Loucy (cell line): ENCODE data around the gene PKHD1.

Experiments
- H2AFZ ChIP-seq: fragments of 200-600 bp; sonication (generic); 2 replicates; pipeline ENCODE4 v1.6.0; 2016; ENCODE audit warnings: antibody characterized with exemption, mild to moderate bottlenecking, low read length, moderate library complexity
- H3F3A ChIP-seq: fragments of 200-600 bp; 2 replicates; pipeline ENCODE4 v1.6.0; 2016; ENCODE audit warnings: antibody characterized with exemption, low read depth, mild to moderate bottlenecking
- H3K27me3 ChIP-seq: fragments of 200-600 bp; sonication (generic); 2 replicates; pipeline ENCODE4 v1.6.1; 2014; ENCODE audit warnings: low read length, mild to moderate bottlenecking; ENCODE audit not compliant: insufficient read depth, poor library complexity, severe bottlenecking
- H3K36me3 ChIP-seq: fragments of 200-600 bp; sonication (generic); 2 replicates; pipeline ENCODE4 v1.6.1; 2016; ENCODE audit warnings: low read length; ENCODE audit not compliant: insufficient read depth
- H3K4me1 ChIP-seq: fragments of 200-600 bp; sonication (generic); 2 replicates; pipeline ENCODE4 v1.5.1; 2014; ENCODE audit warnings: low read length, mild to moderate bottlenecking; ENCODE audit not compliant: insufficient read depth, poor library complexity, severe bottlenecking
- H3K4me2 ChIP-seq: fragments of 200-600 bp; sonication (generic); 2 replicates; pipeline ENCODE4 v1.6.0; 2014; ENCODE audit warnings: antibody characterized with exemption, low read length, low read depth, mild to moderate bottlenecking; ENCODE audit not compliant: poor library complexity, severe bottlenecking
- H3K4me3 ChIP-seq: fragments of 200-600 bp; sonication (generic); 2 replicates; pipeline ENCODE4 v1.5.1; 2014; ENCODE audit warnings: low read length, mild to moderate bottlenecking, mixed read lengths; ENCODE audit not compliant: poor library complexity, severe bottlenecking
- H3K79me2 ChIP-seq: fragments of 200-600 bp; sonication (generic); 2 replicates; pipeline ENCODE4 v1.6.1; 2014; ENCODE audit warnings: low read length; ENCODE audit not compliant: insufficient read depth
- H3K9ac ChIP-seq: fragments of 200-600 bp; sonication (generic); 2 replicates; pipeline ENCODE4 v1.6.0; 2014; ENCODE audit warnings: mild to moderate bottlenecking, low read depth, low read length, moderate library complexity; ENCODE audit not compliant: poor library complexity, severe bottlenecking
- H3K9me2 ChIP-seq: fragments of 200-600 bp; sonication (generic); replicated peaks from 2 replicates; pipeline ENCODE4 v1.6.1; 2016; ENCODE audit warnings: low read depth, low read length, mixed read lengths
- H3K9me3 ChIP-seq: fragments of 200-600 bp; sonication (generic); 2 replicates; pipeline ENCODE4 v1.6.1; 2014; ENCODE audit warnings: mild to moderate bottlenecking, antibody characterized with exemption, low read length, low read depth; ENCODE audit not compliant: insufficient read depth
- H4K20me1 ChIP-seq: fragments of 200-600 bp; sonication (generic); 2 replicates; pipeline ENCODE4 v1.6.0; 2014; ENCODE audit warnings: antibody characterized with exemption, low read length, mild to moderate bottlenecking; ENCODE audit not compliant: insufficient read depth, poor library complexity, severe bottlenecking
- CTCF ChIP-seq: fragments of 200-600 bp; sonication (generic); conservative IDR thresholded peaks from 2 replicates; pipeline ENCODE4 v1.5.1; 2014; ENCODE audit warnings: mild to moderate bottlenecking, antibody characterized with exemption, low read length
- EZH2phosphoT487 ChIP-seq: fragments of 200-600 bp; IDR thresholded peaks from 2 replicates; pipeline ENCODE4 v1.6.1; 2018; ENCODE audit warnings: antibody characterized with exemption, mild to moderate bottlenecking, moderate library complexity, borderline replicate concordance

Gene PKHD1

GRCh38 chr6:51887859-51888258, 199.6 kb downstream of the PKHD1 start:
- Histone ChIP-seq H3K4me2 (no peak overlapping the region), H3K9me3 (no peaks in the 10 kb centered on the region), H4K20me1 (no peaks in the 10 kb centered on the region), H3K79me2 (no peaks in the 10 kb centered on the region), H3K4me3 (no peak overlapping the region), H3K9me2 (no peaks in the 10 kb centered on the region), H3K36me3 (no peaks in the 10 kb centered on the region), H3K27me3 (no peaks in the 10 kb centered on the region), H3K4me1 (no peaks in the 10 kb centered on the region), H3K9ac (no peak overlapping the region), H2AFZ (no peak overlapping the region), H3F3A (no peaks in the 10 kb centered on the region)
- TF ChIP-seq CTCF (no peak), EZH2phosphoT487 (no peak)

- TF ChIP-seq EZH2phosphoT487 (no peak), CTCF (no peak)
- Histone ChIP-seq H3K9ac (no peak overlapping the region), H3K4me1 (no peaks in the 10 kb centered on the region)
These were observed 201.5 kb downstream of the PKHD1 start for GRCh38 chr6:51885957-51886356.

GRCh38 chr6:51868591-51869355, 218.6 kb downstream of the PKHD1 start:
- TF ChIP-seq EZH2phosphoT487 (no peak), CTCF (no peak)
- H3K79me2 ChIP-seq: no peaks in the 10 kb centered on the region
- H3K4me3 ChIP-seq: no peak overlapping the region
- H3K9me2 ChIP-seq: no peaks in the 10 kb centered on the region
- no peak overlapping the region for H3K4me2 ChIP-seq
- H3K27me3 ChIP-seq: no peaks in the 10 kb centered on the region
- H2AFZ ChIP-seq: no peak overlapping the region
- no peaks in the 10 kb centered on the region for H3K36me3 ChIP-seq
- no peak overlapping the region for H3K9ac ChIP-seq
- H3F3A ChIP-seq: no peaks in the 10 kb centered on the region
- no peaks in the 10 kb centered on the region for H3K9me3 ChIP-seq
- no peaks in the 10 kb centered on the region for H4K20me1 ChIP-seq
- no peaks in the 10 kb centered on the region for H3K4me1 ChIP-seq

More at GRCh38 chr6:51885957-51886356, 201.5 kb downstream of the PKHD1 start:
- H3K9me3 ChIP-seq: no peaks in the 10 kb centered on the region
- H2AFZ ChIP-seq: no peak overlapping the region
- H3K9me2 ChIP-seq: no peaks in the 10 kb centered on the region
- no peak overlapping the region for H3K4me2 ChIP-seq
- no peaks in the 10 kb centered on the region for H4K20me1 ChIP-seq
- H3K27me3 ChIP-seq: no peaks in the 10 kb centered on the region
- H3K36me3 ChIP-seq: no peaks in the 10 kb centered on the region
- no peaks in the 10 kb centered on the region for H3K79me2 ChIP-seq
- no peak overlapping the region for H3K4me3 ChIP-seq
- no peaks in the 10 kb centered on the region for H3F3A ChIP-seq
